COLO668 (cell line): Measurements from ENCODE around the gene CDC20B.
A peak's percentile ranks its signal among the peaks of the same experiment; 100 is the strongest.
"Not testable (repeated sequence)": the region's sequence is repeated elsewhere in the genome, so short reads cannot be mapped to it uniquely, and the experiment has no call there.

Source experiments
- DNase-seq: peaks from one replicate; lab custom pipeline; 2025; ENCODE audit not compliant: unreplicated experiment; lab: John Stamatoyannopoulos, UW

The CDC20B gene

GRCh38 chr5:55104946-55105701 lies 67.9 kb downstream of the CDC20B start:
- DNase-seq = no peak

GRCh38 chr5:55104036-55104772 lies 68.8 kb downstream of the CDC20B start:
- DNase-seq = no peak

- no peak for DNase-seq
Observed at GRCh38 chr5:55102348-55102747, 70.6 kb downstream of the CDC20B start, which contains the start of gene GZMA. Gene GZMA, plus strand, starts transcription at chr5:55102646. Its CDS starts 37 bp downstream, at chr5:55102683.

GRCh38 chr5:55101556-55102276 lies 71.3 kb downstream of the CDC20B start:
- no peak for DNase-seq

GRCh38 chr5:55101148-55101547 lies 71.8 kb downstream of the CDC20B start:
- not testable (repeated sequence) for DNase-seq

GRCh38 chr5:55096861-55097260 lies 76.1 kb downstream of the CDC20B start:
- DNase-seq = peak; percentile 12

GRCh38 chr5:55096182-55096581 lies 76.8 kb downstream of the CDC20B start:
- no peak for DNase-seq

GRCh38 chr5:55091011-55091410 lies 82.0 kb downstream of the CDC20B start:
- DNase-seq = not testable (repeated sequence)

- DNase-seq = not testable (repeated sequence)
Observed at GRCh38 chr5:55089301-55089700, 83.7 kb downstream of the CDC20B start.

GRCh38 chr5:55081541-55081940 lies 91.4 kb downstream of the CDC20B start:
- DNase-seq = no peak

GRCh38 chr5:55073211-55073610 lies 99.8 kb downstream of the CDC20B start:
- no peak for DNase-seq

GRCh38 chr5:55072666-55073065 lies 100.3 kb downstream of the CDC20B start:
- DNase-seq = no peak

- DNase-seq = no peak
Observed at GRCh38 chr5:55071413-55071812, 101.6 kb downstream of the CDC20B start.

- no peak for DNase-seq
Observed at GRCh38 chr5:55070968-55071367, 102.0 kb downstream of the CDC20B start.

GRCh38 chr5:55066277-55066676 lies 106.7 kb downstream of the CDC20B start:
- no peak for DNase-seq

- DNase-seq = no peak
Observed at GRCh38 chr5:55064523-55064922, 108.5 kb downstream of the CDC20B start.

- no peak for DNase-seq
Observed at GRCh38 chr5:55063899-55064298, 109.1 kb downstream of the CDC20B start.

- DNase-seq = peak; percentile 9
Observed at GRCh38 chr5:55063220-55063863, 109.6 kb downstream of the CDC20B start.
